Mammary epithelial cell (primary cell): ENCODE results near the gene NPFFR1.

Source experiments
- CTCF ChIP-seq, 2 donors: IDR thresholded peaks in 1 of 2; conservative IDR thresholded peaks in 1 of 2; 2 replicates each; pipeline ENCODE4 v1.5.1; 2011 to 2012; ENCODE audit warnings: inconsistent platforms in 2 of 2, low read length in 2 of 2, mild to moderate bottlenecking in 2 of 2, control low read depth in 1 of 2, low read depth in 1 of 2; ENCODE audit not compliant: insufficient read depth in 1 of 2; ENCODE audit errors: extremely low read depth in 1 of 2
- EZH2 ChIP-seq: IDR thresholded peaks from 2 replicates; pipeline ENCODE4 v1.6.1; 2012; ENCODE audit warnings: low read length, inconsistent platforms, borderline replicate concordance

DNA sequence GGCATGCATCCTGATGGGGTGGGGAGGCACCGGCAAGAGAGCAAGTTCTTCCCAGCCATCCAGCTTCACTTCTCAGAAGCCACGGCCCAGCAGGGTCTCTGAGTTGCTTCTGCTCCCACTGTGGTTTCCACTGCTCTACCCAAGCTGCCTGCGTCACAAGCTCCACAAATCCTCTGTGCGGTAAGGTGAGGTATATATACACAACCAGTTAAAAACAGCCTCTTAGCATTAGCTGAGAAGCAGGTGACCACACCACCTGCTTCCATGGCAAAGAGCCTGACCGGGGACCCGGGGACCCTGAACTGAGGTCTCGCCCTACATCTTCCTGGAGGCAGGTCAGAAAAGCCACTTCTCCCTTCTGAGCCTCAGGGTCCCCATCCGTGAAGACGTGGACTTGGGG lies 46.9 kb upstream of the NPFFR1 start:
- TF ChIP-seq CTCF (conservative IDR thresholded peaks at IDR 0.05 in 1 of 2, IDR thresholded peaks at IDR 0.05 in 1 of 2; ENCODE audit: extremely low read depth in 1 of 2, insufficient read depth in 1 of 2, low read depth in 1 of 2, low read length in 2 of 2) (no peak), EZH2 (no peak)
